ENCODE measurements around the gene AKAP8. TPM values are rescaled to one million over a fixed set of nuclear protein-coding genes. Genes with fewer than 3 reads are reported as not detected.
"Not testable (repeated sequence)": the region's sequence is repeated elsewhere in the genome, so short reads cannot be mapped to it uniquely, and the experiment has no call there.

The AKAP8 gene
- 10 to 100 TPM; 25.3 to 32.5 (median 29.4) TPM for polyA plus RNA-seq (ENCODE audit: insufficient read depth in 1 of 5, insufficient read length in 5 of 5, low replicate concordance in 1 of 5)
- long read RNA-seq, donor 1, partial matches to known transcripts: 0 of 1 reads
- long read RNA-seq, donor 1, other reads (novel, unspliced or antisense): 0 of 1 reads
- long read RNA-seq, donor 2, partial matches to known transcripts: 0 of 2 reads
- long read RNA-seq, donor 2, other reads (novel, unspliced or antisense): 0 of 2 reads
- long read RNA-seq, donor 3, partial matches to known transcripts: 0 of 3 reads
- long read RNA-seq, donor 3, other reads (novel, unspliced or antisense): 0 of 3 reads
- long read RNA-seq, donor 4, partial matches to known transcripts: 0 of 1 reads
- long read RNA-seq, donor 4, other reads (novel, unspliced or antisense): 0 of 1 reads
- long read RNA-seq, donor 5: 0 reads
- long read RNA-seq, donor 6, partial matches to known transcripts: 0 of 1 reads
- long read RNA-seq, donor 6, other reads (novel, unspliced or antisense): 0 of 1 reads
- long read RNA-seq, donor 7: 0 reads
- long read RNA-seq, donor 8: 0 reads

DNA sequence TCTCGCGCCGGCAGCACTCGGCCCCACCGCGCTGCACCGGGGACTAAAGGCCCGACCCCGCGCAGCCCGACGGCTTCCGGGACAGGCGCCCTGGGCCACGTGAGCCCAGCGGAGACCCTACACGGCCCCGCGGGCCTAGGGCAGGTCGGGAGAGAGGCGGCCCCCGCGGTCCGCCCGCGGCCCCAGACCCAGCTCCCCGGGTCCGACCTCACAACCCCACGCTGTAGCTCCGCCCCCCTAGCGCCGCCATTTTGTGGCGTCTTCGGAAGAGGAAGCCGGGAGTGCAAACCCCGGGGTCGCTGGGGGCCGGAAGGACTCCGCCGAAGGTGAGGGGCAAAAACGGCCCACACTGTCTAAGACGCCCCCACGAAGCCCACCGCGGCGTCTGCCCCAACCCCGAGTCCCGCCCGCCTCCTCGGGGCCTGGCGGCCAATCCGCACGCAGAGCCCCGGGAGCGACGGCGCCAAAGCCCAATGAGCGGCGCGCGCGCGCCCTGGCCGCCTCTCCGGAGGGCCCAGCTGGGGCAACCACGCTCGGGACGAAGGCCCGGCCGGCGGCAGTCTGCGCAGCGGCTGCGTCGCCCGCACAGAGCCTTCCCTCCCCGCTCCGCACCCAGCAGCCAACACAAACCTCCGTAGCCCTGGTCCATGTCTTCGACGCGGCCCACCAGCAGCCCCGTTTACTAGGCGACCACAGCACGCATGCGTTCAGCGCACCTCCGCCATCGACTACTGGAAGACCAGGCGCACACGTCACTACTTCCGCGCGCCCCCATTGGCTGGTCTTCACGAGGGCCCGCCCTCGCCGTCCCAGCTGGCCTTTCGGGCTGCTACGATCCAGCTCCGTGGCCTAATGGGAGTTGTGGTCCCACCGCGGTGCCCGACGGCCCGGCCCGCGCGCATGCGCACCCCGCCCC is at the start of gene AKAP8:
TSS of gene AKAP8 (minus strand) at position 705 of the 916 bp plus-strand sequence. CDS start at position 649, 56 bp downstream.
- peak; percentile 99 for DNase-seq

DNA sequence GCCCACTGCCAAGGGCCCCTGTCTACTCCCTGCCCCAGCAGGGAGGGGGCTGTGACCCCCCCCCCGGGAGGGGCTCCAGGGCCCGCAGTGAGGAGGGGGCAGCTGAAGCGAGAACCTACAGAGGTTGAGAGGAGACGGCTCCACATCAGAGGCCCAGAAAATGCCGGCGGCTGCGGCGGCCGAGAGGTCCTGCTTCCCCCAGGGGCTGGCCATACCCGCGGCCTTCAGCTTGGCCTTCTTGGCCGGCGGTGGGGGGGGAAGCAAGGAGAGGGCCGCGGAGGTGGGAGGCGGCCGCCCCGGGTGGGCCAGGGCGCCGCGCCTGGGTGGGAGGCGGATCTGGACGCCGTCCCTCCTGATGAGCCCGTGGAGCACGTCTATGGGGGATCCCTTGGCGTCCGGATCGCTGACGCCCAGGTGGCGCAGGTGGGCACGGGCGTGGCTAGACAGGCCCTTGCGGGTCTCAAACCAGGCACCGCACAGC is 48.4 kb upstream of the AKAP8 start:
- DNase-seq: no peak

DNA sequence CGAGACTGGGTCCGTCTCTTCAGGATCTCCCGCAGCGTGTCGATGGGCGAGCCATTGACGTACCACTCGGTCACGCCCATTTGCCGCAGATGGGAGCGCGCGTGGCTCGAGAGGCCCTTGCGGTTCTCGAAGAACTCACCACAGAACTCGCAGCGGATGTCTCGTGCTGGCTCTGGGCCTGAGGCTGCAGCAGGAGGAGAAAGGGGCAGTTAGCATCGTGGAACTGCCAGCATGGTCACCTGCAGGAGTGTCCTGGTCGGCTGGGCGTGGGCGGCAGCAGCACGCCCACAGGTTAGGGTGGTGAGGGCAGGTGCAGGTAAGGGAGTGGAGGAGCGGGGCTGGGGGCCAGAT is 47.7 kb upstream of the AKAP8 start:
- no peak for DNase-seq

DNA sequence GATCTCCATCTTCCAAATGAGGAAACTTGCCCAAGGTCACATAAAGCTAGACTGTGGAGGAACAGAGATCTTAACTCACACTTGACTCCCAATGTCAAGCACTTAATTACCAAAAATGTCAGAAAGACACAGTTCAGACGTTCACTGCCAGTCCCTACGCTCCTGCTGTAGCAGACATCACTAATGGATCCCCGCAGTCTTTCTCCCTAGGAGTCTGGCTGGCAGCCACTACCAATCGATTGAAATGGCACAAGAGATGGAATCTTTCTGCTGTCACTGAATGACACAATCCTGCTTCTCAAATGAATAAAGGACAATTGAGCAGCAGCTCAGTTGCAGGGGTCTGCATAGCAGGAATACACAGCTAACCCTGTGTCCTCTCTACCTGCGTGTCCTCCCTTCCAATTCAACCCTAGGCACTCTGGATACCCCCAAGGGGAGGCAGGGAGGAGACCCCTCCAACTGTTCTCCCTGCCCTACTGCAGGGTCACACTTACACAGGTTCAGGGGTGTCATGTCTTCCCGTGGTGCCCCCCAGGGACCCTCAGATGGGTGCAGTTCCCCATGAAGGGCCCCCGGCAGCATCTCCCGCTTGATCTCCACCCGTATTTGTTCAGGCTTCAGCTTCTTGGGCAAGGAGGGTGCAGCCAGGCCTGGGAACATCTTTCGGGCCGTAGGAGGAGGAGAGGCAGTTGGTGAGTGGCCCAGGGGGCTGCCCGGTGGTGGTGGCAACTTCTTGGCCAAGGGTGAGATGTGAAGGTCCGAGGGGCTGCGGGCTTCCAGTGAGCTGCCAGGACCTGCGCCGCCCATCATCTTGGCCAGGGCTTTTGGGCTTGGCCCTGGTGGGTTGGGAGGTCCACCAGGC is 47.1 kb upstream of the AKAP8 start:
- no peak for DNase-seq

DNA sequence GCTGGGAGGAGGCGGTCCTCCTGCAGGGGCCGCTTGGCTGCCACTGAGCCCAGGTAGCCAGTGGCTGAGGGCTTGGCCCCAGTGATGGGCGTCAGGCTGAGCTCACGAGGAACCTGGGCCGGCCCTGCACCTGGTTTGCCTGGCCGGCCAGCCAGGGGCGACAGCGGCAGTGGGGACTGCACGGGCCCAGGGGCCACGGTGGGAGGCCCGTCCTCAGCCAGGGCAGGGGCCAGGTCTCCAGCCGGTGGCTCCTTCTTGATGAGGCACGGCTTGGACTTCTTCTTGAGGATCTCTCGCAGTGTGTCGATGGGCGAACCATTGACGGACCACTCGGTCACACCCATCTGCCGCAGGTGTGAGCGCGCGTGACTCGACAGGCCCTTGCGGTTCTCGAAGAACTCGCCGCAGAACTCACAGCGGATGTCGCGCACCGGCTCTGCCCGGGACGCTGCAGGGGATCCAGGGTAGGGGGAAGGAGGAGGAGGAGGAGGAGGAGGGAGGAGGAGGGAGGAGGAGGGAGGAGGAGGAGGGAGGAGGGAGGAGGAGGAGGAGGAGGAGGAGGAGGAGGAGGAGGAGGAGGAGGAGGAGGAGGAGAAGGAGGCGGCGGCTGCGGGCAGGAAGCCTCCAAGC is 45.8 kb upstream of the AKAP8 start:
- no peak for DNase-seq

DNA sequence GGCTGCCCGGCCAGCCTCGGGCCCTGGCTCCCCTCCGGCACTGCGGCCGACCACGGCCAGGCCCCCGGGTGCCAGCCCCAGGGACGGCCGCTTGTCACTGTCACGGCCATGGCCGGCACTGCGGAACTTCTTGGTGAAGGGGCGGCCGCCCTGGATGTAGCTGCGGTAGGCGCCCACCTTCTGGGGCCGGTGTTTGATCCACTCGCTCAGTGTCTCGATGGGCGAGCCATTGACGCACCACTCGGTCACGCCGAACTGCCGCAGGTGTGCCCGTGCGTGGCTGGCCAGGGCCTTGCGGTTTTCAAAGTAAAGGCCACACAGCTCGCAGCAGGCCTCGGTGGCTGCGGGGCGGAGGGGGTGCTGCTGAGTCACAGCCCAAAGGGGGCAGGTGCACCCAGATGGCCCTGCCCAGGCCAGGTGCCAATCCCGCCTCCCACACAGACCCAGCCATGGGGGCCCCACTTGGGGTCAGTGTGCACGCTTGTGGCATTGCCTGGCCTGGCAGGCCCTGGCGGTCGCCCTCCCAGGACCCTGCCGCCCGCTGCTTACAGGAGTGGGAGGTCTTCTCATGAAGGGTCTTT is 45.2 kb upstream of the AKAP8 start:
- DNase-seq: no peak

DNA sequence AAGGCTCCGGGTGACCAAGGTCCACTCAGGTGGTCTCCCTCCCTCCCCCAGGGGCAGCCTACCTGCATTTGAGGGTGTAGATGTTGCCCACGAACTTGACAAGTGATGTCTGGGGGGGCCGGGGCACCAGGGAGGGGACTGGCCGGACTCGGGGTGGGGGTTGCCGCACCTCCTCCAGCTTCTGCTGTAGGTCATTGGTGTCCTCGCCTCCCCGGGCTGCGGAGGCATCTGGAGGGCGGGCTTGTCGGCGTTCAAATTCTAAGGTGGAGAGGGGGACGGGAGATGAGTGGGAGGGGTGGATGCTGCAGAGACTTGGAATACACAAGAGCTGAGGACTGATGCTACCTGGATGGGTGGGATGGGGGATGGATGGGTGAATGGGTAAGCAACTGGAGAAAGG is 44.5 kb upstream of the AKAP8 start:
- DNase-seq: no peak

DNA sequence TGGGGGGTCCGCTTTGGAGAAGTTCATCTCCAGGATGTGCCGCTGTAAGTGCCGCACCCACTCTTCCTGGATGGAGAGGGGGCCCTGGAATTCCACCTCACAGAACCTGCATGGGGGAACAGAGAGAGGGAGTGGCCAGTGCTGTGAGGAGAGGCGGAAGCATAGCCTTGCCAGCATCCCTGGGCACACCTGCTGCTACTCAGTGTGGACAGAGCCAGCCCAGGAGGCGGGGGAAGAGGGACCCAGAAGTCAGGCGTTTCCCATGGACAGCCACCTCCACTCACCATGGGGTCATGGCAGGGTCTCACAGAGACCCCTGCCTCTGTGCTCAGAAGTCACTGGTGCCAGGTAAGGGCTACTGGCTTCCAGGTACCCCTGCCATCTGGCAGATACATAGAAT is 43.5 kb upstream of the AKAP8 start:
- no peak for DNase-seq

DNA sequence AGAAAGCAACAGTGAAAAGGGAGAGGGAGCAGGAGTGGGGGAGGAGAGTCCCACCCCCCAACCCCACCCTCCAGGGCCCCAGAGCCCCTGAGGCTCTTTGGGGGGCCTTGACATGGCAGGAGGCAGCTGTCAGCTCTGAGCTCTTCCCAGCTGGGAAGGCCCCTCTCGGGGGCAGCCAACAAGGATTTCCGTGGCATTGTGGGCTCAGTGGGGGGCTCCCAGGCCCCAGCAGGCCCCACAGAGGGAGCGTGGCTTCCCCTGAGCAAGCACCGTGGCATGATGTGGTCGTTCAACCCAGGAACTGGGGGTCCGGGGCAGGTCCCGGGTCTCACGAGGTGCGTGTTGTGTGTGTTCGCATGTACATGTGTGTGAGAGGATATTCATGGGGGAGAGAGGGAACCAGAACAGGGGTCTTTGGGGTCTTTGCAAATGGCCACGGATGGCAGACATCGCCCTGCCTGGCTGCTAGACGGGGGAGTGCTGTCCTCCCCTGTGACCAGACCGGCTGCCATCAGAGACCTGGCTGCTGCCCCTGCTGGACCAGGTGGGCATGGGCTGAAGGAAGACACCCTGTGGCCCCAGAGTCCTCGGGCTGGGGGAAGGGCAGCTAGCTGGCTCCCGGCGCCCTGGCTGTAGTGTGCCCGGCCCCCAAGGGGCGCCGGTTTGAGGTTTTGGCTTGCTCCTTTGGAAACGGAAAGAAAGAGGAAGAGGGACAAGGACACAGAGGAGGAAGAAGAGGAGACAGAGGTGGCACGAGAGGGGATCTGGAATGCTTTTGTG is 42.9 kb upstream of the AKAP8 start:
- DNase-seq: no peak

DNA sequence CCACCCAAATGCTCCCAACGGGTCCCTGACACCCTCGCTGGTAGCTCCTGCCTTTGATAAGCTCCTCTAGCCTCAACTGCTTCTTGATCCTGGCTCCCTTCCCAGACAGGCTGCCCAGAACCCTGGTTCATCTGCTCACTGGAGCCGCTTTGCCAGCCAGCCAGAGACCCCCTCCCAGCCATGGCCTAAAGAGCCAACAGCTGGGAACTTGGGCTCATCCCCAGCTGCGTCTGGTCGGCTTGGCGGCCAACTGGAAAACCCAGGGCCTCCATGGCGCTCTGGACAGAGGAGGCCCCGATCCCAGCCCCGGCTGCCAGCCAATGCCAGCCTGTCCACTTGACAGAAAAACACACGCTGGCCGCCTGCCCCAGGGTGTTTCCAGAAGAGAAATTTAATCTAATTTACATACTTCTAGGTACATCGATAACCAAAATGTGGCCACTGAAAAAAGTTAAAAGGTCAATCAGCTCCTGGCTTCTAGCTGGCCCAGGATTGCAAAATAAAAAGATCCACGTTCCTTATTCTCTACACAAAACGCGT is 42.2 kb upstream of the AKAP8 start:
- peak; percentile 36 to 49 for DNase-seq

DNA sequence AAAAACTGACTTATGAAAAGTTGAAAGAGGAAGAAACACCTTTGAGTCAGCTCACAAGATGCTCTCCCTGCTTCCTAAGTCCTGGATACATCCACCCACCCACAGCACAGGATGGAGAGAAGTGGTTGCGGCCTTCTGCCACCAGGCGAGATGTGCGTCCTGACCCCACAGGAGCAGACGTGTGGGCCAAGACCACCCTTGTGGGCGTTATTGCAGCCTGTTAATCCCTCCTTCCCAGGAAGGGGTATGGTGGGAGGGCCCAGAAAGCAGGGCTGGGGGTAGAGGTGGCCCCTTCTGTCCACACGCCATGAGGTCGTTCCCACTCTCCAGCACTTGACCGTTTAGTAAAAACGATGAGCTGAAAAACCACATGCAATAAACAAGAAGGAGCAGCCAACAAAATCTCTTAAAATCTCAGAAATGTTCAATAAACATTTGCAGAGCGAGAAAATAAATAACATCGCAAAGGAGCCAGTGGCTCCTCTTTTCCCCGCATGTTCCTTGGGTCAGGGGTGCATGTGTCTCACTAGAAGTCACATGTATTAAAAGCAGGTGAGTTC is 41.6 kb upstream of the AKAP8 start:
- no peak for DNase-seq

DNA sequence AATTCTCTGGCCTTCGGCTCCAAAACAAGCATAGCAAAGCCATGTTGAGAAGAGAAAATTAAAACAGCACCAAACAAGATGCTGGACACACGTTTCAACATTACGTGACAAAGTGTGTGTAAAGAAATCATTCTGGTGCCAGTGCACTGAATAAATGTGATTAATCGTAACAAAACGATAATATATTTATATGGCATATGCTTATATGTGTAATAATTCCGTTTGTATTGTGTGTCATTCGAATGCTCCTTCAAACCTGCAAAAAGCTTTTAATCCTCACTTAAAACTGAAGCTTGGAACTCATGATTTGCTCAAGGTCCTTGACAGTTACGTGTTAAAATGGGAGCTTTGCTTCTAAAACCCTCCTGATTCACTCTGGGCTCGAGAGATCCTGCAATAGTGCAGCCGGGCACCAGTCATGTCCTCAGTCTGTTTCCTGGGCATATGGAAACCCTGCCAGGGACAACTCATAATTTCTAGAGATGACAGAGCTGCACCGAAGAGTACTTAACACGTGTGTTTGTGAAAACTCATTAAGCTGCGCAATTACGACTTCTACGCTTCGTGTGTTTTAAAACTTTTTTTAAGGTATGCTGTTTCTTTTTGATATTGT is 39.9 kb upstream of the AKAP8 start:
- no peak for DNase-seq

DNA sequence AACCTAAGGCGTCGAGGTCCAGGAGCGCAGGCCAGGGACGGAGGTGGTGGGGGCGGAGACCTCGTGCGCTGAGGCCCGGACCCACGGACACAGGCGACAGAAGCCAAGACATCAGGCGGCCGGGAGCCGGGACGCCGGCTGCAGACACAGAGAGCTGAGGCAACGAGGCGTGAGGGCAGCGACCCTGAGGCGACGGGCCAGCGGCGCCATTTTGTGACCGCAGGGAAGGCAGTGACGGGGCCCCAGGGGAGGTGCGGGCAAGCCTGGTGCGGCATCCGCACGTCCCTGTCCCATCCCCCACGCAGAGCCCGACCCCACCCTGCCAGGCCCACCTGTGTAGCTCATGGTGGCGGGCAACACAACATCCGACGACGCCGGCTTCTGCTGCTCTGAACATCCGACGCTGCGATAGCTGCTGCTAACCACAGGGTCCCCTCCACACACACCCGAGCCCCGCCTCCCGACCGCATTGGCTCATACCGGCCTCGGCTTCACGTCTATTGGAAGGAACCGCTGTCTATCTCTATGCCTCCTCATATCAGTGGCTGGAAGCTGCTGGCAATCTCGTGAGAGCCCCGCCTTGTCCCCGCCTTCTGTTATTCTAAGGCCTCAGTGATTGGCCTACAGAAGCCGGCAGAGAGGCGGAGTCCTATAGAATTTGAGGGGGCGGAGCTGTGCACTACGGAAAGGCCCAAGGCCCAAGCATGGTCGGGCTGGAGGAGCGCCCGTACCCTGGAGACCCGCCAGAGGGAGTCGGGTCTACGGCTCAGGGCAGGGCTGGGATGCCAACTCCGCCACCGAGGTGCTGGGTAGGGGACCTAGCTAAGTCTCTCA is 39.2 kb upstream of the AKAP8 start, which contains the start of gene AKAP8L:
TSS of gene AKAP8L (minus strand) at position 410 of the 834 bp plus-strand sequence. CDS start at position 345, 65 bp downstream.
- DNase-seq: peak; percentile 99 to 100

DNA sequence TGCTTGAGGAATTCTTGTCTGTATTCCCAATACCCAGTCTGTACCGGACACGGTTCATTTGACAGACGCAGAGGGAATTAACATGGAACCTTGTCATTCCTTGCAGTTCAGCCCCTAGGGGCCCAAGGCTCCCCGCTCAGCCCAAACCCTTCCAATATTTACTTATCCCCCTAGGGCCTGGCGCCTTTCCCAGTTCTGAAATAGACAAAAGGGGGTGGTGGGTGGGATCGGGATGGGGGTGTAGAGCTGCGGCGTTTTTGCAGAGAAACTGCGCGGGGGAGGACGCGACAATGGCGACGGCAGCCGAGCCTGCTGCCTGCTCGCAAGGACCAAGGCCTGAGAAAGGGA is 38.6 kb upstream of the AKAP8 start:
- peak; percentile 55 to 57 for DNase-seq

DNA sequence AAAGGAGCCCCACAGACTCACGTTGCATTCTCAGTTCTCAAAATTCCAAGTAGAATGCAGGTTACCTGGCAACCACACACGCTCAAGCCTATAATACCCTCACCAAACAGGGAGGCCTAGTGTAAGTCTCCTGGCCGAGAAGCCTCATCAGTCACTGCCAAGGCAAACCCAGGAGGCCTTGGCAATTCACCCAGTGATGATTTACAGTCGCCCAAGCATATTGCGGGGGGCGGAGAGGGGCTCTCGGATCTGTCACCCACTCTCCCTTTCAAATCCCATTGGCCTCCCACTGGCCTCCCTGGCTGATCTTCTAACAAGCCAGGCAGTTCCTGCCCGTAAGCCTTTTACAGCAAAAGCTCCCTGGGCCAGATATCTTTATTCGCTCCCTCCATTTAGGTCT is 38.1 kb upstream of the AKAP8 start:
- DNase-seq: no peak

DNA sequence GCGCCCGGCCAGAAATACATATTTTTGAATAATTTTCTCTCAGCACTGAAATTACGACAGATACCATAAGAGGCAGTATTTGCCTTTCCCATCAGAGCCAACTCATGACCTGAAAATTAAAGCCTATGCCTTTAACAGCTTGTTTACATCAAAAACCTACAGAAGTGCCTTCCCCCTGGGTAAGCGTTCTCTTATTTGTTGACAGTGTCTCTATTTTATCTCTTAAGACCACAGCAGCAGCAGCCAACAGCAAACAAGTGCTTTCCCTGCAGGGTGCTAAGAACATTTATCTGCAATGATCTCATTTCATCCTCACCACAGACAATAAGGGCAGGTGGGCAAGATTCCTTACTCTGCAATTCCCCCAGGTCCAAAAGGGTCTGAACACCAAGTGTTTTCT is 33.2 kb upstream of the AKAP8 start:
- no peak for DNase-seq

DNA sequence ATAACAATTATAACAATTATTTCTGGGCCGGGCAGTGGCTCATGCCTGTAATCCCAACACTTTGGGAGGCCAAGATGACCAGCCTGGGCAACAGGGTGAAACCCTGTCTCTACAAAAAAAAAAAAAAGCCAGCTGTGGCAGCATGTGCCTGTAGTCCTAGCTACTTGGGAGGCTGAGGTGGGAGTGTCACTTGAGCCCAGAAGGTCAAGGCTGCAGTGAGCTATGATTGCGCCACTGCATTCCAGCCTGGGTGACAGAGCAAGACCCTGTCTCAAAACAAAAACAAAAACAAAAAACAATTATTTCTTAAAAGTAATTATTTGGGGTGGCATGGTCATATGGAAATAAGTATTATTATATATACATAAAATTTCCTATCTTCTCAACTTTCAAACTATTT is 31.8 kb upstream of the AKAP8 start:
- not testable (repeated sequence) for DNase-seq

DNA sequence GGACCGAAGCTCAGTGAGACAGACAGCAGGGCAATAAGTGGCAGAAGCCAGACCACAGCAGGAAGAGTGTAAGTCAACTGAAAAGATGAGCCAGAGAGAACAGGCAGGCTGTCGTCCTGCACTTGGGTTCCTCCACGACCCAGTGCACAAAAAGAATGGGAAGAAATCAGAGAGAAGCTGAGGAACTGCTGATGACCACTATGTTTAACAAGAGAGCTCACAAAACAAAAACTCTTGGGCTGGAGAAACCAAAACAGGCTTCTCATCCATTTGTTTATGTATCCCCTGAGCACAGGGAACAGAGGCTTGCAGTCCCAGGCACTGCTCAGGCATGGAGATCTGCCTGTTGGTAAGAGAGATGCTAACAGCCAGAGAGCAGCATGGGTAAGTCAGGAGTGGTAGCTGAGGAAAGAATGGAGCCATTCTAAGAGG is 25.2 kb upstream of the AKAP8 start:
- no peak for DNase-seq
